GM19324 (cell line): ENCODE data around the gene FLT1.
A peak's percentile ranks its signal among the peaks of the same experiment; 100 is the strongest.

Experiments
- ATAC-seq: cut with Tn5 transposase; IDR thresholded peaks from one replicate; pipeline ENCODE4 v1.9.1; 2021; ENCODE audit warnings: mild to moderate bottlenecking, moderate library complexity; ENCODE audit not compliant: unreplicated experiment, low FRiP score

The FLT1 gene

DNA sequence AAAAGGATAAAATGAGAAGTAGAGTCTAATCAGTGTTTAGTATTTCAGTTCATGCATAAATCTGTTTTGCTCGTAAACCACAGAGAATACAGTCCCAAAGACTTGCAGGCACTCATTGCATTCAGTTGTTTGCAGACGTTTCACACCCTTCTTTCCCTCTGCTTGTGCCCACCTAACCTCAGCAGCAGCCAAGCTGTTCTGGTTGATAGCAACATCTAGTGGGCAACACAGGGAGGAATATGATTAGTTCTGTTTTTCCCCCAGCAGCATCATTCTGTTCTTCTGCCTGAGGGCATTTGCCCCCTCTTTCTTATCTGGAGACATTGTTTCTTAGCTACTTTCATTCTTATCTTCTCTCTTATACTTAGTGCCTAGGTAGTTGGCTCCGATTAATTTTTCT is 221.0 kb downstream of the FLT1 start:
- no peak for ATAC-seq

- no peak for ATAC-seq
These were observed 223.7 kb downstream of the FLT1 start for GRCh38 chr13:28271056-28271840.

DNA sequence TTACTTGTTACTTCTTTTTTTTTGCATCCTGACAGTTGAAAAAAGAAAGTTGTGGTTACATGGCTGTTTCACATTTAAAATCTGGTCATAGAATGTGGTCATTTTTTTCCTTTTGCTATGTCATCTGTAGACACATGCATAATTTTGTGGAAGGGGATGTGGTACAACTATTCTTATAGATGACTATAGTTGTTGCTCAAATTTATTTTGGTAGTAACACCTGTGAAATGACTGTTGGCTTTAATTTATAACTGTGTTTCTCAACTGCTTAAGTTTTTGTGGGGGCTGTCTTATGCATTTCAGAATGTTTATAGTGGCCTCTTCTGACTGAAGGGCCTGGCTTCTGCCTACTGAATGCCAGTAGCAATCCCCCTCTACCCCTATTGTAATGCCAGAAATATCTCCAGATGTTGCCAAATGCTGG is 226.1 kb downstream of the FLT1 start:
- ATAC-seq, result peak; percentile 95

DNA sequence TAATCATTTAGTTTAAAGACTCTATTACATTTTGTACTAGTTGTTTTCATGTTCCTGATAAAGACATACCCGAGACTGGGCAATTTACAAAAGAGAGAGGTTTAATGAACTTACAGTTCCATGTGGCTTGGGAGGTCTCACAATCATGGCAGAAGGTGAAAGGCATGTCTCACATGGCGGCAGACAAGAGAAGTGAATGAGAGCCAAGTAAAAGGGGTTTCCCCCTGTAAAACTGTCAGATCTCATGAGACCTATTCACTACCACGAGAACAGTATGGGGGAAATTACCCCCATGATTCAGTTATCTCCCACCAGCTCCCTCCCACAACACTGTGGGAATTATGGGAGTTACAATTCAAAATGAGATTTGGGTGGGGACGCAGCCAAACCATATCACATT is 227.4 kb downstream of the FLT1 start:
- ATAC-seq, result no peak

GRCh38 chr13:28258417-28258816 is 236.5 kb downstream of the FLT1 start:
- ATAC-seq, result no peak

DNA sequence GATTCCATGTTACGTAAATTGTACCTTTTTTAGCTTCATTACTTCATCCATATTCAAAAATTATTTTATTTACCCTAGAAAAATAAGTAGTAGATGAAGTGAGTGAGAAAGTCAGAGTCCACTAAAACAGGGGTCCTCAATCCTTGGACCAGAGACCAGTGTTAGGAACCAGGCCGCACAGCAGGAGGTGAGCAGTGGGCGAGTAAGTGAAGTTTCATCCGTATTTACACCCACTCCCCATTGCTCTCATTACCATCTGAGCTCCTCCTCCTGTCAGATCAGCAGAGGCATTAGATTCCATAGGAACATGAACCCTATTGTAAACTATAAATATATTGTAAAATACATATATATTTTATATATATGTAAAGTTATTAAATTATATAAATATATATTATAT is 237.6 kb downstream of the FLT1 start:
- no peak for ATAC-seq

GRCh38 chr13:28252547-28252946 is 242.4 kb downstream of the FLT1 start:
- ATAC-seq, result no peak

DNA sequence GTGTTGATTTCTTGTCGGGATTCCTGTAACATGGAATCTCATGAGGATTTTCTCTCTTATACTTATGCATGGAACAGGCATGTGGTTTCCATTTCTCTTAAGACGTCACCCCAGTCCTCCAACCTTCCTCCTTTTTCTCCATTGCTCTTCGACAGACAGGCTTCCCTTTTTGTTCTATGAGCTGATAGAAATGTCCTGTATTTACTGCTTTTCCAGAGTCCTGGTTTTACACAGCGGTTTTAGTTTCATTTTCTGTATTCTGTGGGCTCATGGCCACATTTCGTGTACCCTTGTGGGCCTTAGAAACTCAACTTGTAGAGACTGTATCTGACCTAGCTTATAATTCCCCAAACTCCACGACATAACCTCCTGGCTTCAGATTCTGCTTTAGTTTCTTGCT is 243.5 kb downstream of the FLT1 start:
- ATAC-seq, result no peak

- no peak for ATAC-seq
These were observed 244.4 kb downstream of the FLT1 start for GRCh38 chr13:28250542-28250941.
